K562 (cell line): ENCODE measurements around the gene MYH6. TPM values are rescaled to one million over a fixed set of nuclear protein-coding genes. Genes with fewer than 3 reads are reported as not detected.

Experiments used
- ATAC-seq: fragments of 200-7000 bp; cut with Tn5 transposase; 3 replicates; pipeline ENCODE4 v1.9.1; 2020; ENCODE audit warnings: moderate library complexity
- BruUV-seq: library from RNA; stranded (reverse); fragments of 400-500 nt; replicated peaks from 2 replicates; lab custom pipeline; 2021; lab: Mats Ljungman, UMichigan
- CTCF ChIA-PET: fragments of 300-600 bp; formaldehyde crosslinking; extraction: SDS; loops from one replicate; lab custom pipeline; 2021; ENCODE audit warnings: low intra/inter-chr PET ratio; lab: Yijun Ruan, JAX
- POLR2A ChIA-PET: fragments of 300-600, 350-650 bp; sonication (Branson Sonifier 250); formaldehyde crosslinking; extraction: SDS; loops from one replicate; lab custom pipeline; 2021; ENCODE audit warnings: antibody characterized with exemption, inconsistent platforms; lab: Yijun Ruan, JAX
- DNase-seq, 4 experiments: peaks; one replicate each; pipeline versions ENCODE4 v3.0.0 to v3.0.0-alpha.2; 2011 to 2018; ENCODE audit warnings: low spot score in 3 of 4, mixed read lengths in 3 of 4; ENCODE audit errors: extremely low read depth in 1 of 4
- FAIRE-seq: peaks from 2 replicates; lab custom pipeline; 2011; peaks lifted over from hg19 to GRCh38; lab: Jason Lieb, UNC
- H2AFZ ChIP-seq: 2 replicates; pipeline ENCODE4 v1.6.0; 2011; ENCODE audit warnings: low read depth, low read length, control low read depth, inconsistent platforms
- H3K27ac ChIP-seq: fragments of 200-600 bp; 3 replicates; pipeline ENCODE4 v1.8.0; 2011; ENCODE audit warnings: low read depth, mild to moderate bottlenecking, control low read depth, inconsistent platforms, low read length, moderate library complexity, mixed read lengths; ENCODE audit errors: extremely low read depth
- H3K27me3 ChIP-seq, 2 experiments: fragments of 300-600 bp in 1 of 2; 2 replicates in 1 of 2; 3 replicates in 1 of 2; pipeline versions ENCODE4 v1.6.0 to v1.8.0; 2011; ENCODE audit warnings: inconsistent platforms in 2 of 2, low read length in 2 of 2, mild to moderate bottlenecking in 1 of 2, mixed read lengths in 1 of 2, moderate library complexity in 1 of 2; ENCODE audit not compliant: control insufficient read depth in 2 of 2, insufficient read depth in 2 of 2
- H3K36me3 ChIP-seq: fragments of 300-600 bp; 3 replicates; pipeline ENCODE4 v1.8.0; 2011; ENCODE audit warnings: mild to moderate bottlenecking, low read length, inconsistent platforms; ENCODE audit not compliant: control insufficient read depth, insufficient read depth
- H3K4me1 ChIP-seq, 2 experiments: fragments of 200-600 bp in 1 of 2; replicated peaks in 1 of 2; 2 replicates in 1 of 2; 3 replicates in 1 of 2; pipeline versions ENCODE4 v1.5.1 to v1.8.0; 2011; ENCODE audit warnings: inconsistent platforms in 2 of 2, low read length in 2 of 2, mild to moderate bottlenecking in 1 of 2, mixed read lengths in 1 of 2, moderate library complexity in 1 of 2; ENCODE audit not compliant: control insufficient read depth in 2 of 2, insufficient read depth in 2 of 2
- H3K4me2 ChIP-seq: 2 replicates; pipeline ENCODE4 v1.6.1; 2011; ENCODE audit warnings: low read length, control low read depth, inconsistent platforms, mixed read lengths; ENCODE audit not compliant: insufficient read depth
- H3K4me3 ChIP-seq: fragments of 200-600 bp; sonication (generic), shearing (Covaris generic); 2 replicates; pipeline ENCODE4 v1.5.1; 2016; ENCODE audit warnings: control low read depth, inconsistent platforms
- H3K79me2 ChIP-seq: fragments of 200-600 bp; 3 replicates; pipeline ENCODE4 v1.8.0; 2011; ENCODE audit warnings: low read length, inconsistent platforms; ENCODE audit not compliant: control insufficient read depth, insufficient read depth
- H3K9ac ChIP-seq, 2 experiments: 2 replicates each; pipeline versions ENCODE4 v1.6.0 to v1.6.1; 2011; ENCODE audit warnings: low read depth in 2 of 2, low read length in 2 of 2, control low read depth in 1 of 2, inconsistent platforms in 1 of 2, mild to moderate bottlenecking in 1 of 2, mixed read lengths in 1 of 2; ENCODE audit not compliant: insufficient read depth in 1 of 2
- H3K9me1 ChIP-seq: one replicate; pipeline ENCODE4 v1.6.0; 2011; ENCODE audit warnings: inconsistent platforms, mild to moderate bottlenecking, low read length, moderate library complexity; ENCODE audit not compliant: control insufficient read depth, insufficient read depth
- H3K9me3 ChIP-seq: replicated peaks from 2 replicates; pipeline ENCODE4 v1.5.1; 2011; ENCODE audit warnings: low read depth, low read length, inconsistent platforms; ENCODE audit not compliant: control insufficient read depth, insufficient read depth
- H4K20me1 ChIP-seq: replicated peaks from 2 replicates; pipeline ENCODE4 v1.6.1; 2011; ENCODE audit warnings: low read length, inconsistent platforms, mixed read lengths; ENCODE audit not compliant: control insufficient read depth, insufficient read depth
- CBFA2T2 ChIP-seq: fragments of 450-650 bp; conservative IDR thresholded peaks from 2 replicates; pipeline ENCODE4 v1.6.1; 2017; ENCODE audit warnings: mild to moderate bottlenecking
- FOXA1 ChIP-seq: fragments of 450-650 bp; IDR thresholded peaks from 2 replicates; pipeline ENCODE4 v1.6.1; 2016; ENCODE audit warnings: mild to moderate bottlenecking, borderline replicate concordance
- HCFC1 ChIP-seq: IDR thresholded peaks from 2 replicates; pipeline ENCODE4 v1.6.1; 2012; ENCODE audit warnings: low read depth, low read length, improper control_type of control experiment
- MXI1 ChIP-seq: IDR thresholded peaks from 2 replicates; pipeline ENCODE4 v1.6.1; 2011; ENCODE audit warnings: low read depth, mild to moderate bottlenecking, improper control_type of control experiment, low read length
- NFXL1 ChIP-seq: fragments of 450-650 bp; formaldehyde crosslinking; IDR thresholded peaks from 2 replicates; pipeline ENCODE4 v1.4.0; 2021; ENCODE audit warnings: mild to moderate bottlenecking
- NR2C2 ChIP-seq, 2 experiments: fragments of 200-800 bp in 1 of 2; sonication (Bioruptor generic) in 1 of 2; sonication (generic) in 1 of 2; formaldehyde crosslinking in 1 of 2; IDR thresholded peaks; 2 replicates each; pipeline versions ENCODE4 v1.6.1 to v1.8.0; 2016 to 2022; ENCODE audit warnings: mild to moderate bottlenecking in 1 of 2, missing compliant biosample characterization in 1 of 2, missing genetic modification characterization in 1 of 2, missing genetic modification reagents in 1 of 2
- PHTF2 ChIP-seq: fragments of 250-450 bp; sonication (Bioruptor Pico); IDR thresholded peaks from 2 replicates; pipeline ENCODE4 v1.5.0; 2021; ENCODE audit warnings: mild to moderate bottlenecking
- RBM14 ChIP-seq: fragments of 200-400 bp; formaldehyde crosslinking; IDR thresholded peaks from 2 replicates; pipeline ENCODE4 v1.6.1; 2018; ENCODE audit warnings: low read depth, mild to moderate bottlenecking, low read length, moderate library complexity, borderline replicate concordance; ENCODE audit not compliant: insufficient read depth
- TBP ChIP-seq: optimal IDR thresholded peaks from 2 replicates; pipeline ENCODE3; 2011; ENCODE audit warnings: low read depth, low read length, improper control_type of control experiment
- ZBTB7A ChIP-seq: IDR thresholded peaks from 2 replicates; pipeline ENCODE4 v1.6.1; 2011; ENCODE audit warnings: low read depth, mild to moderate bottlenecking, low read length, moderate library complexity, borderline replicate concordance; ENCODE audit not compliant: control insufficient read depth
- ZNF197 ChIP-seq: fragments of 200-800 bp; sonication (Bioruptor generic); IDR thresholded peaks from 2 replicates; pipeline ENCODE4 v1.6.1; 2016; ENCODE audit warnings: low read depth, missing genetic modification characterization, missing compliant biosample characterization
- in situ Hi-C: fragments of 300-500 bp; cut with MboI; formaldehyde crosslinking; loops from 4 replicates; pipeline ENCODE4 v1.15.0; 2018; ENCODE audit warnings: inconsistent platforms, mixed read lengths
- intact Hi-C: fragments of 100-400 bp; cut with micrococcal nuclease; formaldehyde crosslinking; loops from 2 replicates; pipeline ENCODE4 v1.14.2; 2022
- polyA plus RNA-seq, 8 experiments: library from polyadenylated mRNA; depleted of rRNA in 4 of 8; stranded (reverse) in 5 of 8; unstranded in 3 of 8; fragments of >200 nt; fragmentation: Nextera tagmentation in 2 of 8; fragmentation: Illumina TruSeq in 1 of 8; extraction: Ambion mirVana in 2 of 8; extraction: Trizol in 1 of 8; gene quantifications; 2 replicates each; pipeline versions ENCODE4 v1.2.1 to v1.2.3, GENCODE V29; 2011 to 2014; ENCODE audit warnings: inconsistent platforms in 1 of 8, missing spikeins in 1 of 8
- total RNA-seq, 7 experiments: library from RNA; depleted of rRNA in 6 of 7; stranded (reverse); fragments of >200 nt in 6 of 7; fragmentation: Illumina TruSeq in 2 of 7; extraction: Trizol in 2 of 7; gene quantifications; 2 replicates each; pipeline versions ENCODE4 v1.2.1 to v1.2.3, GENCODE V29; 2011 to 2021; ENCODE audit warnings: low replicate concordance in 1 of 7
- TF ChIP-seq, protein P1 (sequence below): fragments of 200-800 bp; sonication (Bioruptor generic); IDR thresholded peaks from 2 replicates; pipeline ENCODE4 v1.6.1; 2016; ENCODE audit warnings: missing genetic modification characterization, missing compliant biosample characterization
- TF ChIP-seq, protein P2 (sequence below), 2 experiments: fragments of 200-800 bp in 1 of 2; sonication (Bioruptor generic) in 1 of 2; sonication (generic) in 1 of 2; formaldehyde crosslinking in 1 of 2; IDR thresholded peaks in 1 of 2; conservative IDR thresholded peaks in 1 of 2; 2 replicates each; pipeline versions ENCODE4 v1.5.0 to v1.6.1; 2016 to 2020; ENCODE audit warnings: missing compliant biosample characterization in 1 of 2, missing genetic modification characterization in 1 of 2, missing genetic modification reagents in 1 of 2

Gene MYH6
- total and polyA plus RNA-seq, 9 of the 15 experiments (the other 6 are each of a cell fraction or from before 2014, with no cell fraction given), result not detected

DNA sequence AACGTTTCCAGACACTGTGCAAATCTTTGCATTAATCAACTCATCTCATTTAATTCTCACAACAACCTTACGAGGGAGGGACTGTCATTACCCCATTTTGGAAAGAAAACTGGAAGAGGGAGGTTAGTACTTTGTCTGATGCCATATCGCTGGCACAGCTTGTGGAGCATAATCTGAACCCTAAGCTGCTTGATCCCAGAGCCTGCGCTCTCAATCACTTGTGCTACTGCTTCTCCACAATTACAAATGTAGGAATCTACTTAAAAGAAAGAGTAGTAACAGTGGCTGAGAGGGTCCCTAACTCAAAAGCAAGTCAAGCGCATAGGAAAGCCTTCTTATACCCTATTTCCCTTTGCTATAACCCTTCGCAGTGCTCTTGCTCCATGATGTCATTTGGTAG, 46.3 kb downstream of the MYH6 start (continued):
- TF ChIP-seq, protein P1, sequence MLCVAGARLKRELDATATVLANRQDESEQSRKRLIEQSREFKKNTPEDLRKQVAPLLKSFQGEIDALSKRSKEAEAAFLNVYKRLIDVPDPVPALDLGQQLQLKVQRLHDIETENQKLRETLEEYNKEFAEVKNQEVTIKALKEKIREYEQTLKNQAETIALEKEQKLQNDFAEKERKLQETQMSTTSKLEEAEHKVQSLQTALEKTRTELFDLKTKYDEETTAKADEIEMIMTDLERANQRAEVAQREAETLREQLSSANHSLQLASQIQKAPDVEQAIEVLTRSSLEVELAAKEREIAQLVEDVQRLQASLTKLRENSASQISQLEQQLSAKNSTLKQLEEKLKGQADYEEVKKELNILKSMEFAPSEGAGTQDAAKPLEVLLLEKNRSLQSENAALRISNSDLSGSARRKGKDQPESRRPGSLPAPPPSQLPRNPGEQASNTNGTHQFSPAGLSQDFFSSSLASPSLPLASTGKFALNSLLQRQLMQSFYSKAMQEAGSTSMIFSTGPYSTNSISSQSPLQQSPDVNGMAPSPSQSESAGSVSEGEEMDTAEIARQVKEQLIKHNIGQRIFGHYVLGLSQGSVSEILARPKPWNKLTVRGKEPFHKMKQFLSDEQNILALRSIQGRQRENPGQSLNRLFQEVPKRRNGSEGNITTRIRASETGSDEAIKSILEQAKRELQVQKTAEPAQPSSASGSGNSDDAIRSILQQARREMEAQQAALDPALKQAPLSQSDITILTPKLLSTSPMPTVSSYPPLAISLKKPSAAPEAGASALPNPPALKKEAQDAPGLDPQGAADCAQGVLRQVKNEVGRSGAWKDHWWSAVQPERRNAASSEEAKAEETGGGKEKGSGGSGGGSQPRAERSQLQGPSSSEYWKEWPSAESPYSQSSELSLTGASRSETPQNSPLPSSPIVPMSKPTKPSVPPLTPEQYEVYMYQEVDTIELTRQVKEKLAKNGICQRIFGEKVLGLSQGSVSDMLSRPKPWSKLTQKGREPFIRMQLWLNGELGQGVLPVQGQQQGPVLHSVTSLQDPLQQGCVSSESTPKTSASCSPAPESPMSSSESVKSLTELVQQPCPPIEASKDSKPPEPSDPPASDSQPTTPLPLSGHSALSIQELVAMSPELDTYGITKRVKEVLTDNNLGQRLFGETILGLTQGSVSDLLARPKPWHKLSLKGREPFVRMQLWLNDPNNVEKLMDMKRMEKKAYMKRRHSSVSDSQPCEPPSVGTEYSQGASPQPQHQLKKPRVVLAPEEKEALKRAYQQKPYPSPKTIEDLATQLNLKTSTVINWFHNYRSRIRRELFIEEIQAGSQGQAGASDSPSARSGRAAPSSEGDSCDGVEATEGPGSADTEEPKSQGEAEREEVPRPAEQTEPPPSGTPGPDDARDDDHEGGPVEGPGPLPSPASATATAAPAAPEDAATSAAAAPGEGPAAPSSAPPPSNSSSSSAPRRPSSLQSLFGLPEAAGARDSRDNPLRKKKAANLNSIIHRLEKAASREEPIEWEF (CRISPR knock-in tag), result no peak
- TF ChIP-seq TBP, result no peak
- TF ChIP-seq CBFA2T2, result no peak
- TF ChIP-seq, all 486 proteins: peak for 0

DNA sequence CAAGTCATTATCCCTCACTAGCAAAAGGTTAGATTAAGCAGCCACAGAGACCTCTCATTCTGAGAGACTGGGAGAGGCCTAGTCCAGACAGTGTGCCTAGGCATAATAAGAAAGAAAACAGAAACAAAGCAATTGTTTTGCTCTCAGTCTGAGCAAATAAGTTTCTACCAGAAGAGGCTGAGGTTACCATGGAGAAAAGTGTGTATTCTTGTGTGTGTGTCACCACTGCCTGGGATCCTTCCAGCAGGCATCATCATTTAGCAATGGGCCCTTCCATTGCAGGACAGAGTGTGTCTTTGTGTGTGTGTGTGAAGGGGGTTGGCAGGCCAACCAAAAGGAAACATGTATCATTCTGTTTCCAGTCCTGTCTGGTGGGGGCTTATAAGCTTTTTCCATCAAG, 46.8 kb downstream of the MYH6 start:
- Histone ChIP-seq H3K4me2 (no peak overlapping the region), H3K36me3 (no peaks in the 10 kb centered on the region), H3K27me3 (peaks cover 10 to 56% of the 10 kb centered on the region in 2 experiments; a peak in 4 of 5 replicates), H3K4me3 (no peak overlapping the region), H4K20me1 (no peaks in the 10 kb centered on the region), H2AFZ (no peak overlapping the region), H3K79me2 (no peaks in the 10 kb centered on the region), H3K4me1 (peaks cover 0 to 21% of the 10 kb centered on the region in 2 experiments; a peak in 3 of 5 replicates), H3K27ac (no peak overlapping the region), H3K9me3 (no peaks in the 10 kb centered on the region), H3K9ac (no peak overlapping the region), H3K9me1 (no peaks in the 10 kb centered on the region)
- ATAC-seq, result no peak
- BruUV-seq, result no TSS peak
- no peak for DNase-seq
- ChIA-PET CTCF (interaction anchor here (1.0 to 1.2 kb wide), 2 partner anchors 96 to 174 kb away, joined by 3 read pairs; no protein-coding TSS in a partner anchor), POLR2A (no interaction called here)
- FAIRE-seq, result no peak
- in situ Hi-C loops (no loop called here), intact Hi-C loops (loop anchor here (2.0 kb wide), 1 partner anchor 33 kb away; no protein-coding TSS in a partner anchor)
- TF ChIP-seq NFXL1 (CRISPR knock-in tag), result no peak
- no peak for TF ChIP-seq FOXA1
- TF ChIP-seq NR2C2 (CRISPR knock-in tag; IDR thresholded peaks at IDR 0.05), result no peak
- TF ChIP-seq NR2C2 (tag; IDR thresholded peaks at IDR 0.05), result no peak
- no peak for TF ChIP-seq MXI1
- TF ChIP-seq RBM14, result no peak
- TF ChIP-seq ZBTB7A, result no peak
- TF ChIP-seq, protein P2, sequence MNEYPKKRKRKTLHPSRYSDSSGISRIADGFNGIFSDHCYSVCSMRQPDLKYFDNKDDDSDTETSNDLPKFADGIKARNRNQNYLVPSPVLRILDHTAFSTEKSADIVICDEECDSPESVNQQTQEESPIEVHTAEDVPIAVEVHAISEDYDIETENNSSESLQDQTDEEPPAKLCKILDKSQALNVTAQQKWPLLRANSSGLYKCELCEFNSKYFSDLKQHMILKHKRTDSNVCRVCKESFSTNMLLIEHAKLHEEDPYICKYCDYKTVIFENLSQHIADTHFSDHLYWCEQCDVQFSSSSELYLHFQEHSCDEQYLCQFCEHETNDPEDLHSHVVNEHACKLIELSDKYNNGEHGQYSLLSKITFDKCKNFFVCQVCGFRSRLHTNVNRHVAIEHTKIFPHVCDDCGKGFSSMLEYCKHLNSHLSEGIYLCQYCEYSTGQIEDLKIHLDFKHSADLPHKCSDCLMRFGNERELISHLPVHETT (CRISPR knock-in tag; conservative IDR thresholded peaks at IDR 0.05 in 1 of 2, IDR thresholded peaks at IDR 0.05 in 1 of 2), result no peak
- no peak for TF ChIP-seq PHTF2 (CRISPR knock-in tag)
- TF ChIP-seq ZNF197, result no peak
- TF ChIP-seq HCFC1, result no peak
